Esophagus squamous epithelium (tissue), 5 donors: ENCODE measurements around the gene LARGE1. TPM values are rescaled to one million over a fixed set of nuclear protein-coding genes. Genes with fewer than 3 reads are reported as not detected.

Experiments
- DNase-seq: peaks from one replicate; lab custom pipeline; 2025; lab: John Stamatoyannopoulos, UW
- H3K27ac ChIP-seq, 4 donors: fragments of 200-600 bp; sonication (generic); one replicate each; pipeline ENCODE4 v1.5.1; 2016 to 2019; ENCODE audit warnings: mild to moderate bottlenecking in 1 of 4
- H3K27me3 ChIP-seq, 4 donors: fragments of 200-600 bp; sonication (generic); 1 replicate in 3 of 4; 2 replicates in 1 of 4; pipeline versions ENCODE4 v1.5.1 to v1.6.0; 2017 to 2021; ENCODE audit warnings: antibody characterized with exemption in 1 of 4
- H3K36me3 ChIP-seq, 3 donors: fragments of 200-600 bp; sonication (generic); one replicate each; pipeline ENCODE4 v1.5.1; 2016 to 2019
- H3K4me1 ChIP-seq, 3 donors: fragments of 200-600 bp; sonication (generic); one replicate each; pipeline ENCODE4 v1.5.1; 2017 to 2019
- H3K4me3 ChIP-seq, 4 donors: fragments of 200-600 bp; sonication (generic); 1 replicate in 3 of 4; 2 replicates in 1 of 4; pipeline ENCODE4 v1.5.1; 2016 to 2019; ENCODE audit warnings: mild to moderate bottlenecking in 2 of 4, moderate library complexity in 1 of 4
- H3K9me3 ChIP-seq, 3 donors: fragments of 200-600 bp; sonication (generic); one replicate each; pipeline ENCODE4 v1.5.1; 2016 to 2019
- POLR2A ChIP-seq, 4 donors: fragments of 450-650 bp; IDR thresholded peaks; one replicate each; pipeline ENCODE4 v1.6.1; 2017; ENCODE audit warnings: antibody characterized with exemption in 4 of 4, mild to moderate bottlenecking in 4 of 4, moderate library complexity in 3 of 4
- WGBS, 2 donors: methylation state at CpG; one replicate each; pipeline ENCODE4 v1.1.5; 2018; 5-methylcytosine and 5-hydroxymethylcytosine counted together
- intact Hi-C: fragments of 100-400 bp; cut with DNase I; formaldehyde crosslinking; loops from one replicate; pipeline ENCODE4 v1.15.0; 2022
- total RNA-seq, 4 donors: library from RNA; depleted of rRNA; stranded (reverse); fragments of >200 nt; gene quantifications; one replicate each; pipeline ENCODE4 v1.1.0, GENCODE V29; 2016
- TF ChIP-seq, protein P1 (sequence below), 6 experiments: fragments of 450-650 bp in 4 of 6; fragments of 200-600 bp in 2 of 6; sonication (generic) in 2 of 6; IDR thresholded peaks; one replicate each; pipeline ENCODE4 v1.5.1; 2016 to 2019; ENCODE audit warnings: antibody characterized with exemption in 6 of 6, mild to moderate bottlenecking in 4 of 6, moderate library complexity in 4 of 6
- donor health status: DM: yes; HTN: yes; CAD: no.

LARGE1 gene
- total RNA-seq, 4 donors from 2014 or later, result 5.2 to 15.1 (median 6.6) TPM

- Histone ChIP-seq H3K27ac (no peak overlapping the region), H3K36me3 (no peaks in the 10 kb centered on the region), H3K4me3 (no peak overlapping the region), H3K9me3 (no peaks in the 10 kb centered on the region), H3K27me3 (no peaks in the 10 kb centered on the region), H3K4me1 (peaks cover 0 to 10% (median 0%) of the 10 kb centered on the region in 3 donors)
- WGBS, 2 donors, result 92 to 96% methylated on average over 6 to 7 of the region's 7 CpGs
- no peak for DNase-seq
- intact Hi-C loops, result no loop called here
- TF ChIP-seq POLR2A (IDR thresholded peaks at IDR 0.05), result no peak
- TF ChIP-seq, protein P1, sequence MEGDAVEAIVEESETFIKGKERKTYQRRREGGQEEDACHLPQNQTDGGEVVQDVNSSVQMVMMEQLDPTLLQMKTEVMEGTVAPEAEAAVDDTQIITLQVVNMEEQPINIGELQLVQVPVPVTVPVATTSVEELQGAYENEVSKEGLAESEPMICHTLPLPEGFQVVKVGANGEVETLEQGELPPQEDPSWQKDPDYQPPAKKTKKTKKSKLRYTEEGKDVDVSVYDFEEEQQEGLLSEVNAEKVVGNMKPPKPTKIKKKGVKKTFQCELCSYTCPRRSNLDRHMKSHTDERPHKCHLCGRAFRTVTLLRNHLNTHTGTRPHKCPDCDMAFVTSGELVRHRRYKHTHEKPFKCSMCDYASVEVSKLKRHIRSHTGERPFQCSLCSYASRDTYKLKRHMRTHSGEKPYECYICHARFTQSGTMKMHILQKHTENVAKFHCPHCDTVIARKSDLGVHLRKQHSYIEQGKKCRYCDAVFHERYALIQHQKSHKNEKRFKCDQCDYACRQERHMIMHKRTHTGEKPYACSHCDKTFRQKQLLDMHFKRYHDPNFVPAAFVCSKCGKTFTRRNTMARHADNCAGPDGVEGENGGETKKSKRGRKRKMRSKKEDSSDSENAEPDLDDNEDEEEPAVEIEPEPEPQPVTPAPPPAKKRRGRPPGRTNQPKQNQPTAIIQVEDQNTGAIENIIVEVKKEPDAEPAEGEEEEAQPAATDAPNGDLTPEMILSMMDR (IDR thresholded peaks at IDR 0.05), result no peak
These were observed 35.4 kb downstream of the LARGE1 start for GRCh38 chr22:33884829-33885228.

- no peak overlapping the region for H3K4me3 ChIP-seq
- intact Hi-C loops, result no loop called here
- peaks cover 0 to 3% (median 0%) of the 10 kb centered on the region in 3 donors for H3K4me1 ChIP-seq
- no peaks in the 10 kb centered on the region for H3K27me3 ChIP-seq
- DNase-seq, result no peak
- H3K9me3 ChIP-seq, result no peaks in the 10 kb centered on the region
- TF ChIP-seq, protein P1 (IDR thresholded peaks at IDR 0.05), result no peak
- TF ChIP-seq POLR2A (IDR thresholded peaks at IDR 0.05), result no peak
- 82 to 90% methylated on average over 13 to 19 of the region's 19 CpGs for WGBS, 2 donors
- no peak overlapping the region for H3K27ac ChIP-seq
- no peaks in the 10 kb centered on the region for H3K36me3 ChIP-seq
These were observed 36.1 kb downstream of the LARGE1 start for GRCh38 chr22:33883961-33884808.

GRCh38 chr22:33883561-33883960, 36.7 kb downstream of the LARGE1 start:
- intact Hi-C loops, result no loop called here
- no peak overlapping the region for H3K4me3 ChIP-seq
- TF ChIP-seq, protein P1 (IDR thresholded peaks at IDR 0.05), result no peak
- H3K27me3 ChIP-seq, result no peaks in the 10 kb centered on the region
- 54 to 62% methylated on average over 6 of the region's 6 CpGs for WGBS, 2 donors
- no peaks in the 10 kb centered on the region for H3K36me3 ChIP-seq
- no peaks in the 10 kb centered on the region for H3K9me3 ChIP-seq
- no peaks in the 10 kb centered on the region for H3K4me1 ChIP-seq
- H3K27ac ChIP-seq, result no peak overlapping the region
- DNase-seq, result no peak

DNA sequence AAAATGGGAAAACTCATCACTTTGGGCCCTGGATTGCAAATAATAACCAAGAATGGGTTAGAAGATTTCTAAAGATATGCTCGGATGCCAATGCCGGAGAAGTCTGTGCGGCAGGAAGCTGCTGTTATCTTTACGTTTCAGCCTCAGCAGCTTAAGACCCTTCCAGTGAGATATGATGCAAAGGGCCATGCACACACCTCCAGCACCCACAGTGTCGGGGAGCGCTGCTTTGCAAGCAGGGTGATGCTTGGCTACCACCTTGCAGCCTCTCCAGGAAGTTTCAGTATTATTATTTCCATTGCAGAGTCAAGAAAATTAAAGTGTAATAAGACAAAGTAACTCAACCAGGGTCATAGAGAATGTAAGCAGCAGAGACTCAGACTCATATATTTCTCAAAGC, 37.3 kb downstream of the LARGE1 start:
- 82 to 83% methylated on average over 6 of the region's 6 CpGs for WGBS, 2 donors
- H3K4me3 ChIP-seq, result no peak overlapping the region
- intact Hi-C loops, result no loop called here
- no peaks in the 10 kb centered on the region for H3K4me1 ChIP-seq
- TF ChIP-seq POLR2A (IDR thresholded peaks at IDR 0.05), result no peak
- H3K27ac ChIP-seq, result no peak overlapping the region
- H3K9me3 ChIP-seq, result no peaks in the 10 kb centered on the region
- DNase-seq, result no peak
- no peaks in the 10 kb centered on the region for H3K36me3 ChIP-seq
- no peaks in the 10 kb centered on the region for H3K27me3 ChIP-seq

GRCh38 chr22:33880986-33881385, 39.3 kb downstream of the LARGE1 start:
- no peaks in the 10 kb centered on the region for H3K27me3 ChIP-seq

More at GRCh38 chr22:33880986-33881385, 39.3 kb downstream of the LARGE1 start:
- H3K36me3 ChIP-seq, result no peaks in the 10 kb centered on the region
- no peak overlapping the region for H3K4me3 ChIP-seq
- WGBS, 2 donors, result 89 to 94% methylated on average over 6 to 8 of the region's 11 CpGs
- no peaks in the 10 kb centered on the region for H3K9me3 ChIP-seq
- intact Hi-C loops, result no loop called here
- DNase-seq, result no peak
- no peak for TF ChIP-seq POLR2A (IDR thresholded peaks at IDR 0.05)
- TF ChIP-seq, protein P1 (IDR thresholded peaks at IDR 0.05), result no peak
- no peaks in the 10 kb centered on the region for H3K4me1 ChIP-seq
- no peak overlapping the region for H3K27ac ChIP-seq
